Measurements from ENCODE around the gene ITGAD. TPM values are rescaled to one million over a fixed set of nuclear protein-coding genes. Genes with fewer than 3 reads are reported as not detected.

The ITGAD gene
- total and polyA plus RNA-seq, 2 of the 8 experiments (the other 6 are each of a cell fraction or from before 2014, with no cell fraction given) = 0.06 TPM; not detected in 1

DNA sequence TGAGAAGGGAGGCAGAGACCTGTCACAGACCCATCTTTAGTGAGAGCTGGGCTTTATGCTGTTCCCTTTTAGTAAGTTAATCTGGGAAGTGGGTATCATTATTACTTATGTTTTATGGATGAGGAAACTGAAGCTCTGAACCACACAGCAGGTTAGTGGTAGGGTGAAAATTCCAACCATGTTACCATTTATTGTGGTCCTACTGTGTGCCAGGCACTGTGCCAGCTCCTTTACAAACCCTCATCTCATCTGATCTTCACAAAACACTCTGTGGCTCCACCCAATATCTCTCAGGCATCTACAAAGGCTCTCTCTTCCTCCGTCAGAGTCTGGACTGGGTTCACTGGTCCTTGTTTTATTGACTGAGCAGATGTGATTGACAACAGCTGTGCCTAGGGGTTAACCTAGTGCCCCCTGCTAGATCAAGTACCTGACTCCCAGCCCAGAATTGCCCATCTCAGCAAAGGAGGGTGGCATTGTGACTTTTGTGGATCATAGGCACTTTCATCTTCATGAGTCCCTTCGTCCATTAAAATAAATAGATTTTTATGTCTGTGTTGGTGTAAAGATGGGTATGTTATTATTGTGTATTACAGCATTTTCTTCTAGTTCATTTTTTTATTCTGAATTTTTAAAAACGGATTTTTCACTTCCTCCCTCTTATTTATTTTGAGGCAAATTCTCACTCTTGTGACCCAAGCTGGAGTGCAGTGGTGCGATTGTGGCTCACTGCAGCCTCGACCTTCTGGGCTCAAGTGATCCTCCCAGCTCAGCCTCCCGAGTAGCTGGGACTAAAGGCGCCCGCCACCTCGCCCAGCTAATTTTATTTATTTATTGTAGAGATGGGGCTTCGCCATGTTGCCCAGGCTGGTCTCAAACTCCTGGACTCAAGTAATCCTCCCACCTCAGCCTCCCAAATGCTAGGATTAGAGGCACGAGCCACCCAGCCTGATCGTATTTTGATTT lies 81.9 kb downstream of the ITGAD start:
- H3K23me2 ChIP-seq (ENCODE audit: low read depth, low read length) = peaks cover 19% of the 10 kb centered on the region; the same call in 1 of the 2 replicates
- no peak overlapping the region for H3K27ac ChIP-seq (ENCODE audit: low read depth, low read length)
- peak overlapping the region in 1 of 4 experiments; percentile 79; a peak in 1 of 8 replicates for H3K4me3 ChIP-seq (ENCODE audit: extremely low read depth in 1 of 4, insufficient read depth in 2 of 4, low read depth in 3 of 4, low read length in 4 of 4)
- no peak overlapping the region for H2AK5ac ChIP-seq (ENCODE audit: low read depth, low read length)
- no peak overlapping the region for H3K4ac ChIP-seq (replicated peaks; ENCODE audit: insufficient read length, low read depth, low read length)
- H2BK15ac ChIP-seq (ENCODE audit: low read length) = no peak overlapping the region
- no peak overlapping the region for H2BK120ac ChIP-seq (replicated peaks; ENCODE audit: low read depth, low read length)
- H4K8ac ChIP-seq (ENCODE audit: extremely low read depth, insufficient read depth, low read length) = no peak overlapping the region
- no peak overlapping the region for H3K56ac ChIP-seq (replicated peaks; ENCODE audit: insufficient read length, low read depth, low read length)
- H3K14ac ChIP-seq (ENCODE audit: insufficient read length) = no peak overlapping the region
- peaks cover 0 to 12% (median 3%) of the 10 kb centered on the region in 4 experiments; a peak in 5 of 7 replicates for H3K4me1 ChIP-seq (replicated peaks in 1 of 4; ENCODE audit: control insufficient read depth in 3 of 4, insufficient read depth in 4 of 4, low read length in 3 of 4)
- no peak overlapping the region for H2BK12ac ChIP-seq (ENCODE audit: low read depth, low read length)
- no peaks in the 10 kb centered on the region for H3K79me2 ChIP-seq (ENCODE audit: control insufficient read depth in 1 of 2, insufficient read depth in 2 of 2, low read length in 2 of 2)
- peaks cover 2 to 43% (median 36%) of the 10 kb centered on the region in 4 experiments for H3K27me3 ChIP-seq (replicated peaks in 1 of 4; ENCODE audit: control insufficient read depth in 3 of 4, extremely low read depth in 1 of 4, insufficient read depth in 3 of 4, low read length in 3 of 4)
- no peaks in the 10 kb centered on the region for H3K79me1 ChIP-seq (ENCODE audit: low read depth, low read length)
- H2AFZ ChIP-seq (ENCODE audit: low read length) = no peak overlapping the region
- no peak overlapping the region for H2BK20ac ChIP-seq (ENCODE audit: low read length)
- no peak overlapping the region for H3K9ac ChIP-seq (replicated peaks in 1 of 4; ENCODE audit: extremely low read depth in 1 of 4, low read depth in 3 of 4, low read length in 3 of 4)
- DNase-seq (ENCODE audit: low read depth in 1 of 2, low spot score in 2 of 2) (no peak), FAIRE-seq (no peak)
- no peak overlapping the region for H2BK5ac ChIP-seq (ENCODE audit: low read depth, low read length)
- H3K36me3 ChIP-seq (ENCODE audit: control insufficient read depth in 2 of 4, insufficient read depth in 4 of 4, low read length in 3 of 4) = no peaks in the 10 kb centered on the region
- peaks cover 0 to 3% of the 10 kb centered on the region in 2 experiments for H4K20me1 ChIP-seq (replicated peaks in 1 of 2; ENCODE audit: control insufficient read depth in 1 of 2, insufficient read depth in 2 of 2, low read length in 2 of 2)
- no peak overlapping the region for H4K5ac ChIP-seq (ENCODE audit: insufficient read length, low read depth, low read length)
- no peak overlapping the region for H3K18ac ChIP-seq (ENCODE audit: extremely low read depth, low read length)
- peak overlapping the region in 1 of 2 experiments; percentile 62; a peak in 1 of 4 replicates for H3K4me2 ChIP-seq (ENCODE audit: insufficient read depth in 1 of 2, low read depth in 2 of 2, low read length in 2 of 2)
- 89% methylated on average over 12 of the region's 12 CpGs; no CpG with 5 or more reads in 1 of the 2 experiments for WGBS, 2 experiments (ENCODE audit: extremely low coverage in 1 of 2, insufficient coverage in 1 of 2, insufficient read length in 1 of 2, insufficient replicate concordance in 2 of 2, low coverage in 1 of 2, low lambda C conversion rate in 2 of 2, missing lambda C conversion rate in 1 of 2)
- no peaks in the 10 kb centered on the region for H3K9me3 ChIP-seq (ENCODE audit: insufficient read depth in 2 of 2, low read depth in 1 of 2, low read length in 1 of 2)
- TF ChIP-seq HDAC6 (IDR thresholded peaks at IDR 0.05; ENCODE audit: low read depth, low read length) (no peak), CBX5 (IDR thresholded peaks at IDR 0.05; ENCODE audit: low read depth, low read length) (no peak), SIX5 (IDR thresholded peaks at IDR 0.05; ENCODE audit: low read depth, low read length) (no peak), ZNF274 (IDR thresholded peaks at IDR 0.05; ENCODE audit: borderline replicate concordance, extremely low read depth, low read length) (no peak), ATF3 (IDR thresholded peaks at IDR 0.05; ENCODE audit: insufficient read depth, low read depth, low read length) (no peak), TAF7 (optimal IDR thresholded peaks at IDR 0.05; ENCODE audit: borderline replicate concordance, low read depth, low read length) (no peak), SUZ12 (IDR thresholded peaks at IDR 0.05; ENCODE audit: low read length) (no peak), GTF2F1 (IDR thresholded peaks at IDR 0.05; ENCODE audit: borderline replicate concordance, low read depth, low read length) (no peak)
- ChIA-PET POLR2A (ENCODE audit: partially characterized antibody) (interaction anchor here (0.7 to 6.0 kb wide), 3 partner anchors 13 to 32 kb away, joined by 3 to 40 read pairs (median 31); partner anchors contain the start of genes ARMC5 and ZNF843), CTCF (ENCODE audit: partially characterized antibody) (interaction anchor here (0.6 to 5.1 kb wide), 6 partner anchors 14 to 260 kb away, joined by 3 to 35 read pairs (median 3); no protein-coding TSS in a partner anchor)
- H3K23ac ChIP-seq (ENCODE audit: insufficient read length) = no peak overlapping the region
- no peak overlapping the region for H4K91ac ChIP-seq (replicated peaks; ENCODE audit: insufficient read length, low read length)

Data from H1 (cell line).